Measurements from ENCODE around the gene CTDSP1. TPM values are rescaled to one million over a fixed set of nuclear protein-coding genes. Genes with fewer than 3 reads are reported as not detected.

Gene CTDSP1
- total and polyA plus RNA-seq, 2 experiments from 2014 or later = 53.1 to 124 TPM

DNA sequence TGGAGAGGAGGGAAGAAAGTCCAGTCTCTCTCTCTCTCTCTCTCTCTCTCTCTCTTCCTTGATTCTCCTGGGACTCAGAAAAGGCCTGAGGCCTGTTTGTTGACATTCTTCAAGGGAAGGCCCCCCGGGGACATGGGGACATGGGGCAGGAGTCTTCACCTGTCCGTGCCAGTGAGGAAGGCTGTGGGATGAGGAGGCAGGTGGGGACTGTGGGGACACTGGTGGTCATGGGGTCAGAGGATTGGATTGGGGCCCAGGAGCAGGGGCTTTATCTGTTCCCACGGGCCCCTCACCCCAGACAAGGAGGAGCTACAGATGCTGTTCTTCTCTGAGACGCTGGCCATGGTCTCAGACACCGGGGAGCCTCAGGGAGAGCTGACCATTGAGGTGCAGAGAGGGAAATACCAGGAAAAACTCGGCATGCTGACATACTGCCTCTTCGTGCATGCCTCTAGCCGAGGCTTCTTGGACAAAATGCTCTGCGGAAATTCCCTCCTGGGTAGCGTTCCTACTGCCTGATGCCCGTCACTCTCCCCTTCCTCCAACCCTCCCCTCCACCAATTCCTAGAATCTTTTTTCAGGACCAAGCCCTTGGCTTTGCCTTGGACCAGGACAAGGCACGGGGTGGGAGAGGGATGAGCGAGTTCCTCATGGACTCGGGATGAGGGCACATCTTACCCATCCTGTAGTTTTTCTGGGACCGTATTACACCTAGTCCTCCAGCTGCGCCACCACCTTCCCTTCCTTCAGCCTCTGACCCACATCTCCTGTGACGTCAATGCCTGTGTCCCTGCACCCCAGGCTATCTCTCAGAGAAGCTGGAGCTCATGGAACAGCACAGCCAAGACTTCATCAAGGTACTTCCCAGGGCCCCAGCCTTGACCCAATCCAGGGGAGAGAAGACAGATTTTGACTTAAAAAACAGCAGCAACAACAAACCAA lies 42.2 kb upstream of the CTDSP1 start:
- H3K27me3 ChIP-seq = no peaks in the 10 kb centered on the region
- H2AFZ ChIP-seq = no peak overlapping the region
- no peak overlapping the region for H3K4me2 ChIP-seq
- no peak overlapping the region for H3K4me3 ChIP-seq
- H3K79me2 ChIP-seq = no peaks in the 10 kb centered on the region
- no peaks in the 10 kb centered on the region for H3K36me3 ChIP-seq (replicated peaks; ENCODE audit: insufficient read depth, low read depth)
- TF ChIP-seq, protein P1, sequence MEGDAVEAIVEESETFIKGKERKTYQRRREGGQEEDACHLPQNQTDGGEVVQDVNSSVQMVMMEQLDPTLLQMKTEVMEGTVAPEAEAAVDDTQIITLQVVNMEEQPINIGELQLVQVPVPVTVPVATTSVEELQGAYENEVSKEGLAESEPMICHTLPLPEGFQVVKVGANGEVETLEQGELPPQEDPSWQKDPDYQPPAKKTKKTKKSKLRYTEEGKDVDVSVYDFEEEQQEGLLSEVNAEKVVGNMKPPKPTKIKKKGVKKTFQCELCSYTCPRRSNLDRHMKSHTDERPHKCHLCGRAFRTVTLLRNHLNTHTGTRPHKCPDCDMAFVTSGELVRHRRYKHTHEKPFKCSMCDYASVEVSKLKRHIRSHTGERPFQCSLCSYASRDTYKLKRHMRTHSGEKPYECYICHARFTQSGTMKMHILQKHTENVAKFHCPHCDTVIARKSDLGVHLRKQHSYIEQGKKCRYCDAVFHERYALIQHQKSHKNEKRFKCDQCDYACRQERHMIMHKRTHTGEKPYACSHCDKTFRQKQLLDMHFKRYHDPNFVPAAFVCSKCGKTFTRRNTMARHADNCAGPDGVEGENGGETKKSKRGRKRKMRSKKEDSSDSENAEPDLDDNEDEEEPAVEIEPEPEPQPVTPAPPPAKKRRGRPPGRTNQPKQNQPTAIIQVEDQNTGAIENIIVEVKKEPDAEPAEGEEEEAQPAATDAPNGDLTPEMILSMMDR (IDR thresholded peaks at IDR 0.05; ENCODE audit: poor library complexity) = no peak
- no peak for TF ChIP-seq EZH2 (IDR thresholded peaks at IDR 0.05; ENCODE audit: borderline replicate concordance)
- no peaks in the 10 kb centered on the region for H4K20me1 ChIP-seq (ENCODE audit: insufficient read depth, poor library complexity, severe bottlenecking)
- H3K4me1 ChIP-seq (ENCODE audit: insufficient read depth) = peaks cover 15% of the 10 kb centered on the region
- no peaks in the 10 kb centered on the region for H3K9me3 ChIP-seq (ENCODE audit: low read depth)
- no peak for DNase-seq (ENCODE audit: low spot score)
- no peaks in the 10 kb centered on the region for H3K9me2 ChIP-seq (replicated peaks; ENCODE audit: insufficient read depth)
- whole genome bisulfite sequencing (ENCODE audit: low lambda C conversion rate, missing lambda C conversion rate) = 58% methylated on average over 17 of the region's 17 CpGs
- H3K27ac ChIP-seq = peak overlapping the region; percentile 69

DNA sequence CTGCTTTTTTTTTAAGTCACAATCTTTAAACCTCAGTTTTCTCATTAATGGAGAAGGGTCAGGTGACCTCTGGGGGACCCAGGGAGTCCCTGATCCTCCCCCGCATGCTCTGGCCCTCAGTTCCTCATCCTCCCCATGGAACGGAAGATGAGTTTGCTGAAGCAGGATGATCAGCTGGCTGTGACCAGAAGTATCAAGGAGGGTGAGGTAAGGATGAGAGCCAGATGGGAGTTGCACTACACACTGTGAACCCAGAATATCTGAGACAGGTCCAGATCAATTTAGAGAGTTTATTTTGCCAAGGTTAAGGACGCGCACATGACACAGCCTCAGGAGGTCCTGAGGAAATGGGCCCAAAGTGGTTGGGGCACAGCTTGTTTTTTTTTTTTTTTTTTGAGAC lies 39.2 kb upstream of the CTDSP1 start:
- no peak for TF ChIP-seq EZH2 (IDR thresholded peaks at IDR 0.05; ENCODE audit: borderline replicate concordance)
- TF ChIP-seq, protein P1 (IDR thresholded peaks at IDR 0.05; ENCODE audit: poor library complexity) = no peak
- TF ChIP-seq EZH2phosphoT487 (IDR thresholded peaks at IDR 0.05; ENCODE audit: low read depth, severe bottlenecking, unreplicated experiment) = no peak
- no peak overlapping the region for H3K4me3 ChIP-seq
- H3K4me1 ChIP-seq (ENCODE audit: insufficient read depth) = peaks cover 15% of the 10 kb centered on the region
- WGBS (ENCODE audit: low lambda C conversion rate, missing lambda C conversion rate) = 90% methylated on average over 4 of the region's 4 CpGs
- H3K9me3 ChIP-seq (ENCODE audit: low read depth) = no peaks in the 10 kb centered on the region
- no peaks in the 10 kb centered on the region for H3K27me3 ChIP-seq
- H3K79me2 ChIP-seq = no peaks in the 10 kb centered on the region
- no peak overlapping the region for H3K27ac ChIP-seq
- H4K20me1 ChIP-seq (ENCODE audit: insufficient read depth, poor library complexity, severe bottlenecking) = no peaks in the 10 kb centered on the region
- no peak overlapping the region for H2AFZ ChIP-seq
- H3K36me3 ChIP-seq (replicated peaks; ENCODE audit: insufficient read depth, low read depth) = no peaks in the 10 kb centered on the region
- no peaks in the 10 kb centered on the region for H3K9me2 ChIP-seq (replicated peaks; ENCODE audit: insufficient read depth)
- no peak overlapping the region for H3K4me2 ChIP-seq
- DNase-seq (ENCODE audit: low spot score) = no peak

DNA sequence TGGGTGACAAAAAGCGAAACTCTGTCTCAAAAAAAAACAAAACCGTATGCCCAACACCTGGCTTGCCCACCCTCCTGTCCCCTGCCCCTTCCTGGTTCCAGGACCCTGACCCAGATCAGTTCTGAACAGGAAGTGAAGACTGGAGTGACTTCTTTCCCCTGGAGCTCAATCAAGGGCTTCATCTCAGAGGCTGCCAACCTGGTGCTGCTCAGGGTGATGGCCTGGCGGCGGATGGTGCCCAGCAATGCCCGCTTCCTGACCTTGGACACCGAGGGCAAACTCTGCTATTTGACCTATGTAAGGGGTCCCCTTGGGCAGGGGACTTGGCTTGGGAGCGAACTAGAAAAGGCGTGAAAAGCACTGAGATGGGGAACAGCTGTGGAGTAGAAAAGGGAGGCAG lies 37.1 kb upstream of the CTDSP1 start:
- Histone ChIP-seq H3K9me3 (ENCODE audit: low read depth) (no peaks in the 10 kb centered on the region), H3K9me2 (replicated peaks; ENCODE audit: insufficient read depth) (no peaks in the 10 kb centered on the region), H3K4me2 (no peak overlapping the region), H3K79me2 (no peaks in the 10 kb centered on the region), H3K4me1 (ENCODE audit: insufficient read depth) (peaks cover 6% of the 10 kb centered on the region), H4K20me1 (ENCODE audit: insufficient read depth, poor library complexity, severe bottlenecking) (no peaks in the 10 kb centered on the region), H2AFZ (no peak overlapping the region), H3K27ac (no peak overlapping the region), H3K27me3 (no peaks in the 10 kb centered on the region), H3K4me3 (no peak overlapping the region), H3K36me3 (replicated peaks; ENCODE audit: insufficient read depth, low read depth) (no peaks in the 10 kb centered on the region)
- TF ChIP-seq EZH2phosphoT487 (IDR thresholded peaks at IDR 0.05; ENCODE audit: low read depth, severe bottlenecking, unreplicated experiment) = no peak
- DNase-seq (ENCODE audit: low spot score) = no peak
- 98% methylated on average over 8 of the region's 8 CpGs for WGBS (ENCODE audit: low lambda C conversion rate, missing lambda C conversion rate)

DNA sequence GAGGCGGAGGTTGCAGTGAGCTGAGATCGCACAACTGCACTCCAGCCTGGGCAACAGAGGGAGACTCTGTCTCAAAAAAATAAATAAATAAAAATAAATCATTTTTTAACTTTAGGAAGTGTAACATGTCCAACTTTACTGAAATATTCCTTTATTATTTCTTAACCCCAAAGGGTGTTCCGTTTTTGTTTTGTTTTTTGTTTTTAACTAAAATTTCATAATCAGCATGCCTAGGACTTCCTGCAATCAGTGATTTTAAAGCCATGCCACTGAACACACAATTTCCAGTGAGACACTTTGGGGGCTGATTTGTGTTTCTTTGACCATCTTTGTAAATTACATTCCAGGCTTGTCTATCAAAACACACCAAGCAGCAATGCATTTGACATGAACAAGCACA lies 35.9 kb upstream of the CTDSP1 start:
- Histone ChIP-seq H4K20me1 (ENCODE audit: insufficient read depth, poor library complexity, severe bottlenecking) (no peaks in the 10 kb centered on the region), H2AFZ (no peak overlapping the region), H3K9me2 (replicated peaks; ENCODE audit: insufficient read depth) (no peaks in the 10 kb centered on the region), H3K79me2 (no peaks in the 10 kb centered on the region), H3K4me2 (no peak overlapping the region), H3K27me3 (no peaks in the 10 kb centered on the region), H3K27ac (no peak overlapping the region), H3K4me3 (no peak overlapping the region), H3K4me1 (ENCODE audit: insufficient read depth) (peaks cover 6% of the 10 kb centered on the region), H3K9me3 (ENCODE audit: low read depth) (no peaks in the 10 kb centered on the region), H3K36me3 (replicated peaks; ENCODE audit: insufficient read depth, low read depth) (no peaks in the 10 kb centered on the region)
- TF ChIP-seq EZH2 (IDR thresholded peaks at IDR 0.05; ENCODE audit: borderline replicate concordance) (no peak), EZH2phosphoT487 (IDR thresholded peaks at IDR 0.05; ENCODE audit: low read depth, severe bottlenecking, unreplicated experiment) (no peak)
- TF ChIP-seq, protein P1 (IDR thresholded peaks at IDR 0.05; ENCODE audit: poor library complexity) = no peak
- 94% methylated on average over 3 of the region's 3 CpGs for WGBS (ENCODE audit: low lambda C conversion rate, missing lambda C conversion rate)
- no peak for DNase-seq (ENCODE audit: low spot score)

Data from hepatocyte (in vitro differentiated cells).